NCI-H2081 (cell line): ENCODE measurements around the gene POLN.

Source experiments
- DNase-seq, 2 experiments: peaks; one replicate each; lab custom pipeline; 2025; lab: John Stamatoyannopoulos, UW

The POLN gene

DNA sequence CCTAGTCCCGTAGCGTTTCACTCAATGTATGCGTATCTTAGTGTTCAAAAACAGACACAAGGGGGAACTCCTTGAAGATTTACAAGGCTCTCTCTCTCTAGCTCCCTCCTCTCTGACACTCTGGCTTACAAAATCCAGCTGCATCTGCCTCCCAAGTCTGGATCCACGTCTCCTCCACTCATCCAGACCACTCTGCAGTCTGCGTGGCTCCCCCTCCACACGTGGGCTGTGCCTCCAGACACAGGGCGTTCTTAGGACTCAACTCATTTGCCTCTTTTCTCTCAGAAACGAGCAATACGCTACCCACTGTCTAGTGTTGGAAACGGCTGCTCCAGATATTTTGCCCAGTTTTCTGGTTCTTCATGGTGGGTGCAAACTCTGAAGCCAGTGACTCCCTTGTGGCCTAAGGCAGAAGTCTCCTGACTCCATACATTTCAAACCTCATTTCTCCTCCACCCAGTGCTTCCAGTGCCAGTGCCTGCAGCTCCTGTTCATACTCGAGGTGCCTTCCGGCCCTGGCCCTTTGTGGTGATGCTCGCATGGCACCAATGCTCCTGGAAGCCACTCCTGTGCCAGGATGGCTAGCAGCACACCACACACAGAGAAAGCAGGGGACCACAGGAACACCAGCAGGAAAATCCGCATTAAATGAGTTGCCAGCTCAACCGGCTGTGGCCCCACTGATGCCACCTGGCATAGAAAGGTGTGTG, 158.7 kb downstream of the POLN start:
- no peak for DNase-seq

- no peak for DNase-seq
Observed at GRCh38 chr4:2082627-2083026, 159.3 kb downstream of the POLN start.

- no peak for DNase-seq
Observed at GRCh38 chr4:2082118-2082517, 159.8 kb downstream of the POLN start.

GRCh38 chr4:2081540-2081939, 160.4 kb downstream of the POLN start:
- DNase-seq = no peak

- no peak for DNase-seq
Observed at GRCh38 chr4:2080429-2081300, 161.3 kb downstream of the POLN start.

GRCh38 chr4:2079926-2080325, 162.0 kb downstream of the POLN start:
- no peak for DNase-seq

DNA sequence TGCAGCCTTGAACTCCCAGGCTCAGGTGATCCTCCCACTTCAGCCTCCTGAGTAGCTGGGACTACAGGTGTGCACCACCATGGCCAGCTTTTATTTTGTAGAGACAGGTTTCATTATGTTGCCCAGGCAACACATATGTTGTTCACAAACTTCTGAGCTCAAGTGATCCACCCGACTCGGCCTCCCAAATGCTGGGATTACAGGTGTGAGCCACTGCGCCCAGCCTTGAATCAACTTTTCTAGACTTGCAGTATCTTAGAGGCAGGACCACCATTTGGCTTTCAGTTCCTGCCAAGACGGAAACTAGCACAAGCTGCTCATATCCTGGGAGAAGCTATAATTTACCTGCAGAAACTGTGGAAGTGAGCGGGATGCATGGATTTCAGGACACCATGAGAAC, 162.9 kb downstream of the POLN start:
- DNase-seq = no peak

DNA sequence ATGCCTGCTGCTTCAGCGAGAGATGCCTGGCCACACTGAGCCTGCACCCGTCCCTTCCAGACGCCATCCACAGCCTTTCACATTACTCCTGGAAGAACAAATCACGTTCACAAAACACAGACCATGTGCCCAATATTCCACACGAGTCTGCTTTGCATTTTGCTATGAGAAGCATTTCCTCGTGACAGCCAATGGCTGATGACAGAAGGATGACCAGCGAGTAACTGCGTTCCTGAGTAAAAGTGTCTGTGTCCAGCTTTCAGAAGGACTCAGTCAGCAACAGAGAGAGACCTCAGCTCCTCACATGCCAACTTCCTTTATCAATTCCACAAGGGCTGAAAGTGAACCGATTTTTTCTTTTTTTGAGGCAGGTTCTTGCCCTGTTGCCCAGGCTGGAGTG, 163.3 kb downstream of the POLN start:
- no peak for DNase-seq

GRCh38 chr4:2077537-2078460, 164.1 kb downstream of the POLN start:
- no peak for DNase-seq

GRCh38 chr4:2076908-2077536, 164.9 kb downstream of the POLN start:
- no peak for DNase-seq

DNA sequence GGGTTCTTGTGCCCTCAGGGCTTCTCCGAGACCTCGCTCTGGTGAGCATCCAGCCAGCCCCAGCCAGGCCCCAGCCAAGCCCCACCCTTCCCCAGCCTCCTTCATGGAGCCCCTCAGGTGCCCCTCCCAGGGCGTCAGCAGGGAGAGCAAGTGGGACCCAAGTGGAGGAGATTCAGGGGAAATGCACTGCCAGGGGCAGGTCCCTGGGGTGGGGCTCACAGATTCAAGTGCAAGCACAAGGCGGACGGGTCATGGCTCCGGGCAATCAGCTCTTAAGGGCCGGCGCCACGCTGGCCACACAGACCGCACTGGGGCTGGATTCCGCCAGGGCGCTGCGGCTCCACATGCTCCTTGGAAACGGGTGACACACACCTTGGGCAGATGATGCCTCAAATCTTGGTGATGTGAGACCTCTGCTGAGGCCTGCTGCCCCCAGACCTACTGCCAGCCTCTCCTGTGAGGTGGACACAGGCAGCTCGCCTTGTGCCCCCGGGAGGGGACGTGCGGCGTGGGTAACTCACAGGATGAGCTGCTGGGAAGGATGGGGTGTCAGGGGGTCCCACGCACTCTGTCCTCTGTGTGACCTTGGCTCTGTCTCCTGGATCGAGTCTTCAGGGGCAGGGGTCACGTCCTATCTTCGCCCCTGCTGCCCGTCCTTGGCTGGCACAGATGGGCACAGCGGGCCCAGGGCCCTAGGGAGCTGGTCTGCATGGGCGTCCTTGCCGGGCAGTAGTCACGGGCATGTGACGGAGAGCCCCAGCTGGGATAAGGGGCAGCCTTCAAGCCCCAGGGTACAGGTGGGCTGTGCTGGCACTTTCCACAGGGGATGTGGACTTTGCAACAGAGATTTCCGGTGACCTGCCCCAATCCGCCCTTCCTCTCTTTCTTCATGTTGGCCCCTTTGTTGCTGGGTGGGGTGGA, 165.7 kb downstream of the POLN start:
- no peak for DNase-seq

- no peak for DNase-seq
Observed at GRCh38 chr4:2075171-2075986, 166.5 kb downstream of the POLN start.

- no peak for DNase-seq
Observed at GRCh38 chr4:2074588-2074987, 167.3 kb downstream of the POLN start.

- DNase-seq = no peak
Observed at GRCh38 chr4:2073808-2074481, 168.0 kb downstream of the POLN start.

- no peak for DNase-seq
Observed at GRCh38 chr4:2072971-2073807, 168.7 kb downstream of the POLN start.

DNA sequence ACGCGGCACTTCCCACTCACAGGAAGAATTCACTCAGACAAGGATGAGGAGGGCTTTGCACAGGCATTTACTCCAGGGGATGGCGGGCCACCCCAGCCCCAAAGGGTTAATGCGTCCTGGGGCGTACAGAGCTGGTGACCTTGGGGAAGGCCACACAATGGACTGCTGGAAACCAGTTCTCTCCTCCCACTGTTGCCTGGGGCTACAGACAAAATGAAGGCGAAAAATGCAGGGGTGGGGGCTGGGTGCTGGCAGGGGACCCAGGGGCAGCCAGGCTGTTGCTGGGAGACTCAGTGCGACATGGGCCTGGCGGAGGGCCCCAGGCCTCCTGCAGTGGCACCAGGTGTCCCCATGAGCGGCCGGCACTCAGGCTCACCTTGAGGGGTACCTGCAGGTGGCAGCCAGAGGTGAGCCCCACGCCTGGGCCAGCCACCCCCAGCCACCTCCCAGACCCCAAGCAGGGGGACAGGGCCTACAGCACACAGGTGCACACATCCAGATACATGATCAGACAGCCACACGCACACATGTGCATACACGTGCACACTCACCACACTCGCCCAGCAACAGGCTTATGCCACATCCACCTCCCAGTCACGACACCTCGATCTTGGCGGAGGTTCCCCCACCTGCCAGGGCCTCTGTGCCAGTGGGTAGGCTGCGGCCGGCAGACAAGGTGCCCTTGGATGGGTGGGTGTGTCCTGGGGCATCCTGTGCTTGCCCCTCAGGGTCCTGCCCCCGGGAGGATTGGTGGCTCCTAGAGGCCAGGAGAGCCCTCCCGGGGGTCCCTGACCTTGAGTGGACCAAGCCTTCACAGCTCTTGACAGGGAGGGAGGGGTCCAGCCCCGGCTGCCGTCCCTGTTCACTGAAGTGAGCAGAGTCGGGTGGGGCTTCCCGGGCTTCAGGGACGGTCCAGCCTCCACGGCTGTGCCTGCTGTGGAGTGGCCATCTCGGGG, 169.7 kb downstream of the POLN start:
- peak; percentile 36 to 62 for DNase-seq

DNA sequence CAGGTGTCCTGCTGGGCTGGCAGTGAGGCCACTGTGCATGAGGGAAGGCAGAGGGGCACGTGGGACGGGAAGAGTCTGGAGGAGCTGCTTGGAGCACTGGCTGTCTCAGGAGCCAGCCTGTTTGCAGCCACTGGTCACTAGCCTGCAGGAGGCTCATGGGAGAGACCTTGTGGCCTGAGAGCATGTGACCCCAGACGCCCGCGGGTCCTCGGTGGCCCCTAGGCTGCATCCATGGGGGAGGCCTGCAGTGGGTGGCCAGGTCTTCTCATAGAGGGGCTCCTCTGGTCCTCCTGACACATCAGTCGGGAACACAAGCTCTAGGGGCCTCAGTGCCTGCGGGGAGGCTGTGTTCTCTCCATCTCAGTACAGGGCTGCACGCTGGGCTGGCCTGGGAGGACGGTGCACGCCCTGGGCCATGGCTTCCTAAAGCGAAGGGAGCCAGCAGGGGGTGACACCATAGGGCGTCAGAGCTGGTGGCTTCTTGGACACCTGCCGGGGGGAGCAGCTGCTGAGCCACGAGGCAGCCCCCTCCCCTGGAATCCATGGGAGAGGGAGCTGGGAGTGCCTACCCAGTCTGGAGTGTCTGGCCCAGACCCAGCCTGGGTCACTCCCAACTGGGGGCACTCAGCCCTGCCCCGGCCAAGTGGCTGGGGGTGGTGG, 170.5 kb downstream of the POLN start:
- peak in 1 of 2 experiments; percentile 39 for DNase-seq
